ENCODE results near the gene MTA3. TPM values are rescaled to one million over a fixed set of nuclear protein-coding genes. Genes with fewer than 3 reads are reported as not detected.
A peak's percentile ranks its signal among the peaks of the same experiment; 100 is the strongest.

The MTA3 gene
- total and polyA plus RNA-seq, 9 donors, result 31.9 to 87.5 (median 61.0) TPM

DNA sequence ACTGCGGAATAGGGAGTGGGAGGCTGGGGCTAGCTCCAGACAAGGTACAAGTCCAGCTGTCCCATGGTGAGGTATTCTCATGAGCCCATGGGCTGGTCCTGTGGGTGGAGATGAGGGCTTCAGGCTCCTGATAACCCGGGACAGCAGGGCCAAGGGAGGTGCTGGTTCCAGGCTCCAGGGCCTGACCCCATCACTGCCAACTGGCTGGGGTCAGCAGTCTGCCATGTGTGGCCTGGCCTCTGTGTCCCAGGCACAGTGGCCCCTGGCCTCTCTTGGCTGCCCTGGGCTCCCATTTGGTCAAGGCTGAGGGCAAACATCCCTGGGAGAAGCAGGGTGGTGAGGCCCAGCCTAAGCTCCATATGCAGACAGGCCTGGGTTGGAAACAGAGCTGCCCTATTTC is 196.5 kb downstream of the MTA3 start:
- TF ChIP-seq, protein P1, sequence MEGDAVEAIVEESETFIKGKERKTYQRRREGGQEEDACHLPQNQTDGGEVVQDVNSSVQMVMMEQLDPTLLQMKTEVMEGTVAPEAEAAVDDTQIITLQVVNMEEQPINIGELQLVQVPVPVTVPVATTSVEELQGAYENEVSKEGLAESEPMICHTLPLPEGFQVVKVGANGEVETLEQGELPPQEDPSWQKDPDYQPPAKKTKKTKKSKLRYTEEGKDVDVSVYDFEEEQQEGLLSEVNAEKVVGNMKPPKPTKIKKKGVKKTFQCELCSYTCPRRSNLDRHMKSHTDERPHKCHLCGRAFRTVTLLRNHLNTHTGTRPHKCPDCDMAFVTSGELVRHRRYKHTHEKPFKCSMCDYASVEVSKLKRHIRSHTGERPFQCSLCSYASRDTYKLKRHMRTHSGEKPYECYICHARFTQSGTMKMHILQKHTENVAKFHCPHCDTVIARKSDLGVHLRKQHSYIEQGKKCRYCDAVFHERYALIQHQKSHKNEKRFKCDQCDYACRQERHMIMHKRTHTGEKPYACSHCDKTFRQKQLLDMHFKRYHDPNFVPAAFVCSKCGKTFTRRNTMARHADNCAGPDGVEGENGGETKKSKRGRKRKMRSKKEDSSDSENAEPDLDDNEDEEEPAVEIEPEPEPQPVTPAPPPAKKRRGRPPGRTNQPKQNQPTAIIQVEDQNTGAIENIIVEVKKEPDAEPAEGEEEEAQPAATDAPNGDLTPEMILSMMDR (IDR thresholded peaks at IDR 0.05), result no peak
- TF ChIP-seq EP300 (IDR thresholded peaks at IDR 0.05) (no peak), POLR2A (IDR thresholded peaks at IDR 0.05) (no peak)
- Histone ChIP-seq H3K27ac (no peak overlapping the region), H3K27me3 (no peaks in the 10 kb centered on the region), H3K9me3 (no peaks in the 10 kb centered on the region), H3K4me3 (no peak overlapping the region), H3K36me3 (no peaks in the 10 kb centered on the region), H3K4me1 (ENCODE audit: insufficient read depth) (no peaks in the 10 kb centered on the region)
- no peak for DNase-seq
- intact Hi-C loops (cut with DNase I), result no loop called here
- WGBS, 3 donors, result 79 to 85% (median 83%) methylated on average over 2 of the region's 2 CpGs

DNA sequence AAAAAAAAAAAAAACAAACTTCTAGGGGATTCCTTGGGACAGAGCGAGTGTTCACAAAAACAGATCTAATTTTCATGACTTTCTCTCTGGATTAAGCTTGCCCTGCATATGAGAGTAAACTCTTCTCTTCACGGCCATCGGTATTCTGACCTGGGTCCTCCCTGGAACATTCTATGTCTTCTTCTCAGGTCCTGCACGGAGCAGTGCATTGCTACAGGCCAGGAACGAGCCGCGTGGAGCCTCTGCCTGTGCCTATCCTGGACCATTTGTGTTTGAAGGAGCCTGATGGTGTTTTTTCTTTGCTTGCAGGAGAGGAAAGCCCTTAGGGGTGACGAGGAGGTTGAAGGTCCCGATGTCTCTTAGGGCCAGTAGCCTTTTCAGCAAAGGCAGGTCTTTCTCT is 197.3 kb downstream of the MTA3 start:
- Histone ChIP-seq H3K27ac (no peak overlapping the region), H3K9me3 (no peaks in the 10 kb centered on the region), H3K36me3 (no peaks in the 10 kb centered on the region), H3K27me3 (no peaks in the 10 kb centered on the region), H3K4me1 (ENCODE audit: insufficient read depth) (no peaks in the 10 kb centered on the region), H3K4me3 (no peak overlapping the region)
- TF ChIP-seq EP300 (IDR thresholded peaks at IDR 0.05) (no peak), POLR2A (IDR thresholded peaks at IDR 0.05) (no peak)
- TF ChIP-seq, protein P1 (IDR thresholded peaks at IDR 0.05), result no peak
- intact Hi-C loops (cut with DNase I), result no loop called here
- DNase-seq, result no peak
- WGBS, 3 donors, result 93 to 95% (median 94%) methylated on average over 9 of the region's 9 CpGs

DNA sequence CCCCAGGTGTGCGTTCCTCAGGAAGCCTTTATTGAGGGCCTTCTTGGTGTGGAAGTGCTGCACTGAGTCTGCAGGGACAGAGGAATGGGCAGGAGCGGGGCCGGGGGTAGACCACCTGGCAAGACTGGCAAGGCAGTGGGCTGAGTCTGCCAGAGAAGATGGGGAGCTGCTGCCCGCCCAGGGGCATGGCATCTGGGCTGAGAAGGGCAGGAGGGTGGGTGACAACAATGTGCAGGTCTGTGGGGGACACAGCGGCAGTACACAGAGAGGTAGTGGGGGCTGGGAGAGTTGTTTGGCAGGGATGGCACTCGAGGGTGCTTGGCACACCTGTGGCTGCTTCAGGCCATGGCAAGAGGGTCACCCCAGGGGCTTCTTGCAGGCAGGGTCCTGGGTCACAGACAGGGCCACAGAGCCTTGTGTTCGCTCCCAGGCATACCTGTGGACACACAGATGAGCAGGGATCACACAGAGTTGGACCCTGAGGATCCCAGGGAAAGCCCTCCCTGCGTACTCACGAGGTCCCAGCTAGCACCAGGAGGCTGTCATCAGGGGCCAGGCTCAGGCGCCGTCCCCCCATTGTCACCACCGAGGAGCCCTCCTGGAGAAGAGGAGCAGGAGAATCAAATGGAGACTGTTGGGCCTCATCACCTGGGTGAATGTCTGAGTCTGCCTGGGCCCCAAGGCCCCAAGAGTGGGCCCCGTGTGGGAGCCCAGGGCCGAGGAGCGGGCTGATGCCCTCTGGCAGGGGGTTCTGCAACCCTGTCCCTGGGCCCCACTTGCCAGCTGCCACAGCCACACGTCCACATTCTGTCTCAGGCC is 198.9 kb downstream of the MTA3 start:
- DNase-seq, result no peak
- H3K4me3 ChIP-seq, result no peak overlapping the region
- no peak overlapping the region for H3K27ac ChIP-seq
- WGBS, 3 donors, result 85 to 87% (median 86%) methylated on average over 16 of the region's 16 CpGs
- no peak for TF ChIP-seq POLR2A (IDR thresholded peaks at IDR 0.05)
- TF ChIP-seq, protein P1 (IDR thresholded peaks at IDR 0.05), result no peak
- no peak for TF ChIP-seq EP300 (IDR thresholded peaks at IDR 0.05)
- H3K4me1 ChIP-seq (ENCODE audit: insufficient read depth), result no peaks in the 10 kb centered on the region
- H3K9me3 ChIP-seq, result no peaks in the 10 kb centered on the region
- intact Hi-C loops (cut with DNase I), result no loop called here
- H3K36me3 ChIP-seq, result no peaks in the 10 kb centered on the region
- H3K27me3 ChIP-seq, result no peaks in the 10 kb centered on the region

DNA sequence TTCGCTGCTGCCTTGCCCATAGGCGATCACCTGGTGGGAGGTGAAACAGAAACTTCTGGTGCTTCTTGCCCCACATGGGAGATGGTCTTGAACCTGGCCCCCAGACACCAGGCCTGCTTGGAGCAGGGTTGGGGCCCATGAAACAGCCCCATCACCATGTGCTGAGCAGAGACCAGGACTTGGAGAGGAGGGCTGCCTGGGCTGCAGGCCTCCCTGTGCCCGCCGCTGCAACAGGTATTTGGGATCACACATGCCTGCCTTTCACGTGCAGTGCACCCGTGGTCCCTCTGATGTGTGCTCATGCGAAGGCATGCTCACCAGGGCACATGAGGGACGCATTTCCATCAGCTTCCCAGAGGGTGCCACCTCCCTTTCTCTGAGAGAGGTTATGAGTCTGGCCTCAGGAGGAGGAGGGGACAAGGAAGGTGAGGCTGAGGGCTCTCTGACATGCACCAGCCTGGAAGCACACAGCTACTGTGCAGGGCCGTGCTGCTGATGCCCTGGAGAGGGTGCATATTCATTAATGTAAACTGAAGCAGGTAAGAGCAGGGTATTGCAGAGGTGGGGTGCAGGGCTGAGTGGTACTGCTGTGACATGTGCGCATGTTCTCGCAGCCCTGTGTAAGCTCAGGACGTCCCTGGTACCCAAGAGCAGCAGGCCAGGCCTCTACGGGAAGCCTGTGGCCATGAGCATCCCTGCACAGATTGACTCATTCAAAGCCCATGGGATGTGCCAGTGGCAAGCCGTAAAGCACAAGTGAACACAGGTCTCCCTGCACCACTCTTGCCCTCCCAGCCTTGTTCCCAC is 199.7 kb downstream of the MTA3 start:
- H3K4me1 ChIP-seq (ENCODE audit: insufficient read depth), result no peaks in the 10 kb centered on the region
- no peaks in the 10 kb centered on the region for H3K9me3 ChIP-seq
- DNase-seq, result peak in 1 of 5 donors; percentile 5
- no peaks in the 10 kb centered on the region for H3K36me3 ChIP-seq
- H3K4me3 ChIP-seq, result no peak overlapping the region
- intact Hi-C loops (cut with DNase I), result no loop called here
- no peaks in the 10 kb centered on the region for H3K27me3 ChIP-seq
- TF ChIP-seq, protein P1 (IDR thresholded peaks at IDR 0.05), result no peak
- TF ChIP-seq POLR2A (IDR thresholded peaks at IDR 0.05), result no peak
- no peak for TF ChIP-seq EP300 (IDR thresholded peaks at IDR 0.05)
- WGBS, 3 donors, result 75 to 82% (median 79%) methylated on average over 14 of the region's 14 CpGs
- H3K27ac ChIP-seq, result no peak overlapping the region
